SH-SY5Y (cell line): ENCODE data around the gene PPM1H.

Experiments used
- GATA2 ChIP-seq: IDR thresholded peaks from 2 replicates; pipeline ENCODE4 v1.6.1; 2011; ENCODE audit warnings: mild to moderate bottlenecking, low read depth, low read length
- GATA3 ChIP-seq: IDR thresholded peaks from 2 replicates; pipeline ENCODE4 v1.6.1; 2011; ENCODE audit warnings: low read depth, mild to moderate bottlenecking, low read length, moderate library complexity

- TF ChIP-seq GATA2: no peak
- TF ChIP-seq GATA3: no peak
These were observed 132.6 kb downstream of the PPM1H start for GRCh38 chr12:62802321-62802720.
